ENCODE measurements around the gene SERPINA10.

DNA sequence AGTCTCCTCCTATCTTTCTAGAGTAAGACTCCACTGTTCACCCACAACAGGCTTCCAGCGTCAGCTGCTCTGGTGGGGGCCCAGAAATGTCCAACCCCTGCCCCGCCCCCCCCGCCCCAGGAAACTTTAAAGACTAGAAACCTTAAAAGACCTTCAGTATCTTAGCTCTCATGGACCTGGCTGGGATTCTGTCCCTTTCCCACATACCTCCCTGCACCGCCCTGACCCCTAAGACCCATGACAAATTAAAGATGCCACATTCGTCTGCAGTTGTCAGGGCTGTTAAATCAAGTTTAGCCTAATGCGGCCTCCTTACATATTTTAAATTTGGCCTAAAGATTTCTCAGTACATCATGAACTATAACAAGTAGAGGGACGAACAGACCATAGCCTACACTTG, 10.0 kb upstream of the SERPINA10 start:
- TF ChIP-seq, protein P1, sequence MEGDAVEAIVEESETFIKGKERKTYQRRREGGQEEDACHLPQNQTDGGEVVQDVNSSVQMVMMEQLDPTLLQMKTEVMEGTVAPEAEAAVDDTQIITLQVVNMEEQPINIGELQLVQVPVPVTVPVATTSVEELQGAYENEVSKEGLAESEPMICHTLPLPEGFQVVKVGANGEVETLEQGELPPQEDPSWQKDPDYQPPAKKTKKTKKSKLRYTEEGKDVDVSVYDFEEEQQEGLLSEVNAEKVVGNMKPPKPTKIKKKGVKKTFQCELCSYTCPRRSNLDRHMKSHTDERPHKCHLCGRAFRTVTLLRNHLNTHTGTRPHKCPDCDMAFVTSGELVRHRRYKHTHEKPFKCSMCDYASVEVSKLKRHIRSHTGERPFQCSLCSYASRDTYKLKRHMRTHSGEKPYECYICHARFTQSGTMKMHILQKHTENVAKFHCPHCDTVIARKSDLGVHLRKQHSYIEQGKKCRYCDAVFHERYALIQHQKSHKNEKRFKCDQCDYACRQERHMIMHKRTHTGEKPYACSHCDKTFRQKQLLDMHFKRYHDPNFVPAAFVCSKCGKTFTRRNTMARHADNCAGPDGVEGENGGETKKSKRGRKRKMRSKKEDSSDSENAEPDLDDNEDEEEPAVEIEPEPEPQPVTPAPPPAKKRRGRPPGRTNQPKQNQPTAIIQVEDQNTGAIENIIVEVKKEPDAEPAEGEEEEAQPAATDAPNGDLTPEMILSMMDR (IDR thresholded peaks at IDR 0.05; ENCODE audit: extremely low read depth in 1 of 2, insufficient read depth in 1 of 2, low read depth in 1 of 2, low read length in 2 of 2), result no peak
- TF ChIP-seq POLR2A (IDR thresholded peaks at IDR 0.05; ENCODE audit: low read depth, low read length) (no peak), POLR2AphosphoS5 (IDR thresholded peaks at IDR 0.05; ENCODE audit: insufficient read depth, low read depth, low read length) (no peak), EZH2 (IDR thresholded peaks at IDR 0.05; ENCODE audit: borderline replicate concordance, low read depth, low read length, severe bottlenecking) (no peak), JUN (IDR thresholded peaks at IDR 0.05; ENCODE audit: borderline replicate concordance, insufficient read depth, insufficient read length, low read depth) (no peak)

Measured in endothelial cell of umbilical vein (primary cell).